ENCODE results near the gene SAMMSON. TPM values are rescaled to one million over a fixed set of nuclear protein-coding genes. Genes with fewer than 3 reads are reported as not detected.
A peak's percentile ranks its signal among the peaks of the same experiment; 100 is the strongest.

SAMMSON gene
- total RNA-seq, 1 experiment from 2014 or later: not detected

DNA sequence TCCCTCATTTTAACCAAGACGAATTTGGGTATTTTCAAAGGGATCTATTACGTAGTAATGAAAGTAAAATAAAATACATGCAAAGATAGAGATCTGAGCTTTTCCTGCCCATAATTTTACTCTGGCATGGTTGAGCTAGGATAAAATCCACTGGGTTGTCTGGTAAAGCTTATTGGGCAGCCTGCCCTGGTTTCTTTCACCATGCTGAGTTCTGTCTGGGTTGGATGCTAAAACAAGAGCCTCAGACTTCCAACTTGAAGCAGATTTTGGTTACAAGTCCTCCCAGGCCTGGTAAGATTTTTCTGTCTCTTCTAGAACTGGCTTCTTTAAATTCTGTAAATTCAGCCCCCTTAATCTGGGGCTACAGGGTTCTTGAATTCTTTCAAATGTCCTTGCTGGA, 86.8 kb downstream of the SAMMSON start:
- ATAC-seq (no peak), DNase-seq (ENCODE audit: low read depth, low spot score) (no peak)
- intact Hi-C loops (cut with micrococcal nuclease; ENCODE audit: unreplicated experiment): no loop called here
- POLR2A ChIA-PET: no interaction called here
- TF ChIP-seq, protein P1, sequence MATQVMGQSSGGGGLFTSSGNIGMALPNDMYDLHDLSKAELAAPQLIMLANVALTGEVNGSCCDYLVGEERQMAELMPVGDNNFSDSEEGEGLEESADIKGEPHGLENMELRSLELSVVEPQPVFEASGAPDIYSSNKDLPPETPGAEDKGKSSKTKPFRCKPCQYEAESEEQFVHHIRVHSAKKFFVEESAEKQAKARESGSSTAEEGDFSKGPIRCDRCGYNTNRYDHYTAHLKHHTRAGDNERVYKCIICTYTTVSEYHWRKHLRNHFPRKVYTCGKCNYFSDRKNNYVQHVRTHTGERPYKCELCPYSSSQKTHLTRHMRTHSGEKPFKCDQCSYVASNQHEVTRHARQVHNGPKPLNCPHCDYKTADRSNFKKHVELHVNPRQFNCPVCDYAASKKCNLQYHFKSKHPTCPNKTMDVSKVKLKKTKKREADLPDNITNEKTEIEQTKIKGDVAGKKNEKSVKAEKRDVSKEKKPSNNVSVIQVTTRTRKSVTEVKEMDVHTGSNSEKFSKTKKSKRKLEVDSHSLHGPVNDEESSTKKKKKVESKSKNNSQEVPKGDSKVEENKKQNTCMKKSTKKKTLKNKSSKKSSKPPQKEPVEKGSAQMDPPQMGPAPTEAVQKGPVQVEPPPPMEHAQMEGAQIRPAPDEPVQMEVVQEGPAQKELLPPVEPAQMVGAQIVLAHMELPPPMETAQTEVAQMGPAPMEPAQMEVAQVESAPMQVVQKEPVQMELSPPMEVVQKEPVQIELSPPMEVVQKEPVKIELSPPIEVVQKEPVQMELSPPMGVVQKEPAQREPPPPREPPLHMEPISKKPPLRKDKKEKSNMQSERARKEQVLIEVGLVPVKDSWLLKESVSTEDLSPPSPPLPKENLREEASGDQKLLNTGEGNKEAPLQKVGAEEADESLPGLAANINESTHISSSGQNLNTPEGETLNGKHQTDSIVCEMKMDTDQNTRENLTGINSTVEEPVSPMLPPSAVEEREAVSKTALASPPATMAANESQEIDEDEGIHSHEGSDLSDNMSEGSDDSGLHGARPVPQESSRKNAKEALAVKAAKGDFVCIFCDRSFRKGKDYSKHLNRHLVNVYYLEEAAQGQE (IDR thresholded peaks at IDR 0.05; ENCODE audit: insufficient read depth in 1 of 2, low read depth in 2 of 2, low read length in 1 of 2): no peak
- TF ChIP-seq POLR2AphosphoS5 (IDR thresholded peaks at IDR 0.05; ENCODE audit: low read depth, low read length) (no peak), TCF7L2 (IDR thresholded peaks at IDR 0.05; ENCODE audit: low read depth, low read length) (no peak), SIN3A (IDR thresholded peaks at IDR 0.05; ENCODE audit: borderline replicate concordance, insufficient read depth, low read depth, low read length) (no peak)
- TF ChIP-seq, protein P2, sequence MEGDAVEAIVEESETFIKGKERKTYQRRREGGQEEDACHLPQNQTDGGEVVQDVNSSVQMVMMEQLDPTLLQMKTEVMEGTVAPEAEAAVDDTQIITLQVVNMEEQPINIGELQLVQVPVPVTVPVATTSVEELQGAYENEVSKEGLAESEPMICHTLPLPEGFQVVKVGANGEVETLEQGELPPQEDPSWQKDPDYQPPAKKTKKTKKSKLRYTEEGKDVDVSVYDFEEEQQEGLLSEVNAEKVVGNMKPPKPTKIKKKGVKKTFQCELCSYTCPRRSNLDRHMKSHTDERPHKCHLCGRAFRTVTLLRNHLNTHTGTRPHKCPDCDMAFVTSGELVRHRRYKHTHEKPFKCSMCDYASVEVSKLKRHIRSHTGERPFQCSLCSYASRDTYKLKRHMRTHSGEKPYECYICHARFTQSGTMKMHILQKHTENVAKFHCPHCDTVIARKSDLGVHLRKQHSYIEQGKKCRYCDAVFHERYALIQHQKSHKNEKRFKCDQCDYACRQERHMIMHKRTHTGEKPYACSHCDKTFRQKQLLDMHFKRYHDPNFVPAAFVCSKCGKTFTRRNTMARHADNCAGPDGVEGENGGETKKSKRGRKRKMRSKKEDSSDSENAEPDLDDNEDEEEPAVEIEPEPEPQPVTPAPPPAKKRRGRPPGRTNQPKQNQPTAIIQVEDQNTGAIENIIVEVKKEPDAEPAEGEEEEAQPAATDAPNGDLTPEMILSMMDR (IDR thresholded peaks at IDR 0.05): no peak
- Histone ChIP-seq H3K9me3 (ENCODE audit: control insufficient read depth, insufficient read depth, low read depth, low read length) (no peaks in the 10 kb centered on the region), H3K27me3 (ENCODE audit: control insufficient read depth, insufficient read depth, low read length) (no peaks in the 10 kb centered on the region), H3K4me1 (ENCODE audit: control insufficient read depth, insufficient read depth, low read length) (no peaks in the 10 kb centered on the region), H3K27ac (ENCODE audit: low read length) (no peak overlapping the region), H3K4me3 (ENCODE audit: low read depth in 2 of 2, low read length in 2 of 2) (no peak overlapping the region), H3K36me3 (ENCODE audit: control insufficient read depth, insufficient read depth, low read length) (no peaks in the 10 kb centered on the region)
- no TSS peak for BruUV-seq (replicated peaks)
- CTCF ChIA-PET: no interaction called here
- in situ Hi-C loops (cut with HindIII; ENCODE audit: low pct_unique_long_range_greater_than_20kb, low sequenced_read_pairs): no loop called here

DNA sequence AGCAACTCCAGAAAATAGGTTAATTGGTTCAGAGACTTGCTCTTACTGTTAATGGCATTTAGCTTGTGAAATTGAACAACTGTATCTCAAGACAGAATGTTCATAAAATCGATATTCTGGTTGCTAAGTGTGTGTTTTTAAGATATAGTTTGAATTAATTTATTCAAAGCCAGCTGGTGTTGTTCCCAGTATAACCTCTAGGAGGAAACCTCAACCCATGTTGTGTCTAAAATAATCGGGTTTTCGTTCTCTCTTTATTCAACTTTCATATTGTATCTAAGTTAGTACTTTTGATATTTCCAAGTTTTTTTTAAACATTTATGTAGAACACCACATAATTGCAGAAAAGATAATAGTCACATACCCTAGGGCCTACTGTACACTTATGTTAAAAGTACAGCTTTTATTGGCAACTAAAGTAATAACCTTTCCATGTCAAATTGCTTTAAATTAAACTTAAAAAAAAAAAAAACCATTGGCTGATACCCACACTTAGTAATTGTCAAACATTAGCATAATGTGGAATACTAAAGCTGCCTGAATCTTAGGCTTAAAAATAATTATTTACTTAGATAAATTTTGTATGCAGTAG, 90.9 kb downstream of the SAMMSON start:
- BruUV-seq (replicated peaks): no TSS peak
- Histone ChIP-seq H3K4me3 (ENCODE audit: low read depth in 2 of 2, low read length in 2 of 2) (no peak overlapping the region), H3K27me3 (ENCODE audit: control insufficient read depth, insufficient read depth, low read length) (no peaks in the 10 kb centered on the region), H3K36me3 (ENCODE audit: control insufficient read depth, insufficient read depth, low read length) (no peaks in the 10 kb centered on the region), H3K4me1 (ENCODE audit: control insufficient read depth, insufficient read depth, low read length) (no peaks in the 10 kb centered on the region), H3K9me3 (ENCODE audit: control insufficient read depth, insufficient read depth, low read depth, low read length) (no peaks in the 10 kb centered on the region), H3K27ac (ENCODE audit: low read length) (no peak overlapping the region)
- ATAC-seq (no peak), DNase-seq (ENCODE audit: low read depth, low spot score) (no peak)
- TF ChIP-seq TCF7L2 (IDR thresholded peaks at IDR 0.05; ENCODE audit: low read depth, low read length): no peak
- TF ChIP-seq POLR2AphosphoS5 (IDR thresholded peaks at IDR 0.05; ENCODE audit: low read depth, low read length): no peak
- TF ChIP-seq, protein P2 (IDR thresholded peaks at IDR 0.05): peak; percentile 58; the same call in 1 of the 2 replicates
- POLR2A ChIA-PET: no interaction called here
- in situ Hi-C loops (cut with HindIII; ENCODE audit: low pct_unique_long_range_greater_than_20kb, low sequenced_read_pairs) (no loop called here), intact Hi-C loops (cut with micrococcal nuclease; ENCODE audit: unreplicated experiment) (no loop called here)
- CTCF ChIA-PET: interaction anchor here (0.5 to 0.7 kb wide), 2 partner anchors 437 to 1570 kb away, joined by 3 read pairs; no protein-coding TSS in a partner anchor
